ENCODE measurements around the gene GCNA. TPM values are rescaled to one million over a fixed set of nuclear protein-coding genes. Genes with fewer than 3 reads are reported as not detected.

Gene GCNA
- total RNA-seq, 1 donor from 2014 or later = 0.94 TPM

DNA sequence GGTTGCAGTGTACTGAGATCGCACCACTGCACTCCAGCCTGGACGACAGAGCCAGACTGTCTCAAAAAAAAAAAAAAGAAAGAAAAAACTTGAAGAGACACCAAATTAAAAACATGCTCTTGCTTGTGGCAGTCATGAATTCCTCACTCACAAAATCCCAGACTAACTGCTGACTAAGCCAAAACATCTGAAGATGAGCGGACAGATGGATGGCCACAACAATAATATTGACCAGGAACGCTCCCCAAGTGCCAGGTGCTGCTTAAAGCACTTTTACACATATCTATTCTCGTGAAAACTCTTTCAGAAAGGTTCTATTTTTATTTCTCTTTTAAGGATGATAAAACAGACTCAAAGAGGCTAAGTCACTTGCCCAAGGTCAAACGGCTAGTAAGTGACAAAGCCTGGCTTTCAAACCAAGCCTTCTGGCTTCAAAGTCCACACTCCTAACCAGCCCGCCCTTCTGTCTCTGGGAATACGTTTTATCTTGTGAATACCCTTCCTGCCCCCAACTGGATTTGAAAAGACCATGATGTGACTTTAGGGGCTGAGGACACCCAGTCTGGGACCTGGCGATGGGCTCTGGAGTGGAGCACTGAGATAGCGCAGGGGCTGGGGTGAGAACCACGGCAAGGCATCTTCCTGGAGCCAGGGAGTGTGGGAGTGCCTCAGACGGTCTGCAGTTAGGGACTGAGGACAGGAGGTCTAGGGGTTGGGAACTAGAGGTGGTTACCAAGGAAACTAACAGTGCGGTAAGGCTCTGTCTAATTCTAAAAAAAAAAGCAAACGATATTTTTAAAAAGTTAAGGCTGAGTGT lies 49.6 kb downstream of the GCNA start:
- TF ChIP-seq, protein P1, sequence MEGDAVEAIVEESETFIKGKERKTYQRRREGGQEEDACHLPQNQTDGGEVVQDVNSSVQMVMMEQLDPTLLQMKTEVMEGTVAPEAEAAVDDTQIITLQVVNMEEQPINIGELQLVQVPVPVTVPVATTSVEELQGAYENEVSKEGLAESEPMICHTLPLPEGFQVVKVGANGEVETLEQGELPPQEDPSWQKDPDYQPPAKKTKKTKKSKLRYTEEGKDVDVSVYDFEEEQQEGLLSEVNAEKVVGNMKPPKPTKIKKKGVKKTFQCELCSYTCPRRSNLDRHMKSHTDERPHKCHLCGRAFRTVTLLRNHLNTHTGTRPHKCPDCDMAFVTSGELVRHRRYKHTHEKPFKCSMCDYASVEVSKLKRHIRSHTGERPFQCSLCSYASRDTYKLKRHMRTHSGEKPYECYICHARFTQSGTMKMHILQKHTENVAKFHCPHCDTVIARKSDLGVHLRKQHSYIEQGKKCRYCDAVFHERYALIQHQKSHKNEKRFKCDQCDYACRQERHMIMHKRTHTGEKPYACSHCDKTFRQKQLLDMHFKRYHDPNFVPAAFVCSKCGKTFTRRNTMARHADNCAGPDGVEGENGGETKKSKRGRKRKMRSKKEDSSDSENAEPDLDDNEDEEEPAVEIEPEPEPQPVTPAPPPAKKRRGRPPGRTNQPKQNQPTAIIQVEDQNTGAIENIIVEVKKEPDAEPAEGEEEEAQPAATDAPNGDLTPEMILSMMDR (IDR thresholded peaks at IDR 0.05; ENCODE audit: unreplicated experiment) = no peak
- H3K27me3 Mint-ChIP-seq (ENCODE audit: low read depth) = no peaks in the 10 kb centered on the region
- peaks cover 10% of the 10 kb centered on the region for H3K9me3 Mint-ChIP-seq
- H3K4me1 Mint-ChIP-seq = peaks cover 1% of the 10 kb centered on the region
- no peaks in the 10 kb centered on the region for H3K36me3 Mint-ChIP-seq
- no peak for DNase-seq (ENCODE audit: low spot score in 2 of 2, unreplicated experiment in 2 of 2)
- no peak overlapping the region for H3K27ac Mint-ChIP-seq
- no peak overlapping the region for H3K4me3 Mint-ChIP-seq

DNA sequence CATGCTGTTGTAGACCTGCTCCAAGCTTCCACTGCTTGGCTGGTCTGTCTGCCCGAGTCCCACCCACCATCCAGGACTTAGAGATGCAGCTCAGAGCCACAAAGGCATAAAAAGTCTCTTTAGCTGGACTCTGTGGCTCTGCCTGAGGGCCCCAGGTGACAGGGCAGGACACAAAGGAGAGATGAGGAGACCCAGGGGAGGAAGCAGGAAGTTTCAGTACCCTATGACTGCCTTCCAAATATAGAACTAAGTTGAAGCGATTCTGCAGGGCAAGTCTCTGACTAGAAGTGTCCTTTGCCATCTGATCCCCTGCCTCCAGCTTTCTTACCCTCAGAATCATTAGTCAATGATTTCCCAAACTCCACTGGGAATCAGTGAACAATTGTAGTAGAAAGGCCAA lies 51.2 kb downstream of the GCNA start:
- TF ChIP-seq, protein P1 (IDR thresholded peaks at IDR 0.05; ENCODE audit: unreplicated experiment) = no peak
- DNase-seq (ENCODE audit: low spot score in 2 of 2, unreplicated experiment in 2 of 2) = no peak
- no peaks in the 10 kb centered on the region for H3K27me3 Mint-ChIP-seq (ENCODE audit: low read depth)
- H3K4me1 Mint-ChIP-seq = no peaks in the 10 kb centered on the region
- no peak overlapping the region for H3K4me3 Mint-ChIP-seq
- peaks cover 15% of the 10 kb centered on the region for H3K9me3 Mint-ChIP-seq
- H3K36me3 Mint-ChIP-seq = no peaks in the 10 kb centered on the region
- H3K27ac Mint-ChIP-seq = no peak overlapping the region

DNA sequence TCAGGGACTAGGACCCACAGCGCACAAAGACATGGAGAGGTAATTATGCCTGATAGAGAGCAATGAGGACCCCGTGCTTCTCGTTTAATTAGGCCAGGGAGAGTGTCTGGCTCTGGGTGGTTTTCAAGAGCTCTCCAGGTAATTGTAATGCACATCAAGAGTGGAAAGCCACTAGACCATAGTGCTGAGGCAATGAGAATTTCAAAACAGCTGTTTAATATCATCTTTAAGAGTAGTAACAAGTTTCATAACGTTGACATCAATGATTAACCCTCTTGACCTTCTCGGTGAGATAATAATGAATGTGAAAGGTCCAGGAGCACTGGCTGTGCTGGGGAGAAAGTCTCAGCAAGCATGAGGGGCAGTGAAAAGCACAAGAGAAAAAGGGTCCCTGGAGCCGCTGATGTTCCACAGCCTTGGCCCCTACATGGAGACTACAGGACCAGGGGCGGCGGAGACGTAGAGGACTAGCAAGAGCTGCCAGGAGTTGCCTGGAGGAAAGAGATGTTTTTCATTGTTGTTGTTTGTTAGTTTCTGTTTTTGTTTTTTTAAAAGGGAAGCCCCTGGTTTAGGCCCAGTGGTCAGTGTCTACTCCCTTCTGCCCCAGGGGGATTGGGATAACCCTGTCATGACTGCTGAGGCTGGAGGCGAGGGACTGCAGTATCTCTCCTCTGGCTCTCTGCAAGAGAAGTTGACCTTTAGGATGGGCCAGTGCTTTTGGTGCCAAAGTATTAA lies 54.9 kb downstream of the GCNA start:
- Mint-ChIP-seq H3K27me3 (ENCODE audit: low read depth) (no peaks in the 10 kb centered on the region), H3K27ac (no peak overlapping the region), H3K9me3 (peaks cover 15% of the 10 kb centered on the region), H3K4me1 (no peaks in the 10 kb centered on the region), H3K36me3 (no peaks in the 10 kb centered on the region), H3K4me3 (no peak overlapping the region)
- no peak for DNase-seq (ENCODE audit: low spot score in 2 of 2, unreplicated experiment in 2 of 2)
- TF ChIP-seq, protein P1 (IDR thresholded peaks at IDR 0.05; ENCODE audit: unreplicated experiment) = no peak

DNA sequence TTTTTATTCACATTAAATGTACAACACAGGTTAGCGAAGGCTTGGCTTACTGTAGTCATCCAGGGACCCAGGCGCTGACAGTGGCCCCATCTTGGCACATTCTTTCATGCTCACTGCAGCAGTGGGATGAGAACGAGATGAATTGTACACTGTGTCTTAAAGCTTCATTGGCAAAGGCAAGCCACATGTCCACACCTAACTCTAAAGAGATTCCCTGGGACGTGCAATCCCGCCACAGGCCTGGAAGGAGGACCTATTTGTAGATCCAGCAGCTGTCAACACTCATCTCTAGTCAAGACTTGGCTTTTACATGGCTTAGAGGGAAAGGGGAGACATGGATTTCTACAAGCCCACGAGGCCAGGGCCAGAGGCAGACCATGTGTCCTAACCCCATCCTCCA lies 56.1 kb downstream of the GCNA start:
- TF ChIP-seq, protein P1 (IDR thresholded peaks at IDR 0.05; ENCODE audit: unreplicated experiment) = no peak
- no peaks in the 10 kb centered on the region for H3K4me1 Mint-ChIP-seq
- no peak for DNase-seq (ENCODE audit: low spot score in 2 of 2, unreplicated experiment in 2 of 2)
- peaks cover 15% of the 10 kb centered on the region for H3K9me3 Mint-ChIP-seq
- H3K36me3 Mint-ChIP-seq = no peaks in the 10 kb centered on the region
- no peak overlapping the region for H3K27ac Mint-ChIP-seq
- H3K27me3 Mint-ChIP-seq (ENCODE audit: low read depth) = no peaks in the 10 kb centered on the region
- no peak overlapping the region for H3K4me3 Mint-ChIP-seq

DNA sequence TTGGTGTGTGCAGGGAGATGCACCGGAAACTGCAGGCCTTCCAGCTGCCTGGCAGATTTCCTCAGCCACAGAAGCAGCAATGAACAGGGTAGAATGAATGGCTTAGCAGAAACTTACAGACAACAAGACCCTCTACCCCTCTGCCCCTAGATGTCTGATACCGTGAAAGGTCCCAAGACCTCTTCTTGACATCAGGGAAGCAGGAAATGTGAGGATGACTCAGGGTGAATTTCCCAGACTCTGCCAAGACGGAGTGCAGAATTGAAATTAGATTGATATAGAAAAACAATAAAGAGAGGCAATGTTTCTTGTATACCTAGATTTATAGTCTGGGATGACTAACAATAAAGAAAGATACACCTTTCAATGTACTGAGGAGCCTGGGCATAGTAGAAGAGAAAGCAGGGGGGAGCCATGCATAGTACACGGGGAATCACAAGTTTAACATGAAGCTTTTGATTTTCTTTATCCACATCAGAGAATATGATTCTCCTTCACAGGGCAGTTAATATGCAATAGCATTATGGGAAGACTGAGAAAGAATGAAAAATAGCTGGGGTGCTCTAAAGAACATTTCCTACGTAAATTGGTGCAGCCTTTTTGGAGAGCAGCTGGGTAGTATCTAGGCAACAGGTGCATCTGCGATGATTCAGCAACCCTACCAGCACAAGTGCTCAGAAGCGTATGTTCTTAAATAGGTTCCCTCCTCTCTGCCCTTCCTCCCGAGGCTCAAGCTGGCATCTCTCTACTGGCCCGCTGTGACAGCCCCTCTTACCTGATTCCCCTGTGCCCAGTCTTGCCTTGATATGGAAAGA lies 58.4 kb downstream of the GCNA start:
- TF ChIP-seq, protein P1 (IDR thresholded peaks at IDR 0.05; ENCODE audit: unreplicated experiment) = no peak
- H3K27me3 Mint-ChIP-seq (ENCODE audit: low read depth) = no peaks in the 10 kb centered on the region
- no peak overlapping the region for H3K27ac Mint-ChIP-seq
- H3K4me1 Mint-ChIP-seq = no peaks in the 10 kb centered on the region
- no peak overlapping the region for H3K4me3 Mint-ChIP-seq
- H3K36me3 Mint-ChIP-seq = no peaks in the 10 kb centered on the region
- peaks cover 19% of the 10 kb centered on the region for H3K9me3 Mint-ChIP-seq
- no peak for DNase-seq (ENCODE audit: low spot score in 2 of 2, unreplicated experiment in 2 of 2)

Data from mesothelial cell of epicardium (in vitro differentiated cells).